ENCODE results near the gene HYDIN.
"Not testable (repeated sequence)": the region's sequence is repeated elsewhere in the genome, so short reads cannot be mapped to it uniquely, and the experiment has no call there.

Gene HYDIN

GRCh38 chr16:71188956-71189712 lies 41.4 kb downstream of the HYDIN start:
- H3K27me3 ChIP-seq (ENCODE audit: control insufficient read depth in 1 of 2, insufficient read depth in 2 of 2, low read length in 2 of 2): no peaks in the 10 kb centered on the region
- H3K9ac ChIP-seq (ENCODE audit: low read length in 2 of 2): no peak overlapping the region
- no peak overlapping the region for H3K27ac ChIP-seq (ENCODE audit: low read length)
- no peaks in the 10 kb centered on the region for H3K36me3 ChIP-seq (ENCODE audit: control insufficient read depth in 2 of 2, insufficient read depth in 2 of 2, low read length in 2 of 2)
- no peaks in the 10 kb centered on the region for H3K4me1 ChIP-seq (ENCODE audit: control insufficient read depth, insufficient read depth, low read length)
- H3K4me3 ChIP-seq (ENCODE audit: low read length in 2 of 2): no peak overlapping the region
- H3K9me3 ChIP-seq (ENCODE audit: control insufficient read depth in 2 of 2, low read length in 2 of 2): no peaks in the 10 kb centered on the region

- Histone ChIP-seq H3K4me3 (ENCODE audit: low read length in 2 of 2) (no peak overlapping the region), H3K9ac (ENCODE audit: low read length in 2 of 2) (no peak overlapping the region), H3K9me3 (ENCODE audit: control insufficient read depth in 2 of 2, low read length in 2 of 2) (no peaks in the 10 kb centered on the region), H3K36me3 (ENCODE audit: control insufficient read depth in 2 of 2, insufficient read depth in 2 of 2, low read length in 2 of 2) (no peaks in the 10 kb centered on the region), H3K27me3 (ENCODE audit: control insufficient read depth in 1 of 2, insufficient read depth in 2 of 2, low read length in 2 of 2) (no peaks in the 10 kb centered on the region), H3K4me1 (ENCODE audit: control insufficient read depth, insufficient read depth, low read length) (no peaks in the 10 kb centered on the region), H3K27ac (ENCODE audit: low read length) (no peak overlapping the region)
Observed at GRCh38 chr16:71185347-71185746, 45.2 kb downstream of the HYDIN start.

GRCh38 chr16:71179569-71179968 lies 51.0 kb downstream of the HYDIN start:
- no peaks in the 10 kb centered on the region for H3K4me1 ChIP-seq (ENCODE audit: control insufficient read depth, insufficient read depth, low read length)
- H3K9me3 ChIP-seq (ENCODE audit: control insufficient read depth in 2 of 2, low read length in 2 of 2): no peaks in the 10 kb centered on the region
- no peaks in the 10 kb centered on the region for H3K27me3 ChIP-seq (ENCODE audit: control insufficient read depth in 1 of 2, insufficient read depth in 2 of 2, low read length in 2 of 2)
- no peak overlapping the region for H3K9ac ChIP-seq (ENCODE audit: low read length in 2 of 2)
- H3K4me3 ChIP-seq (ENCODE audit: low read length in 2 of 2): no peak overlapping the region
- no peak overlapping the region for H3K27ac ChIP-seq (ENCODE audit: low read length)
- no peaks in the 10 kb centered on the region for H3K36me3 ChIP-seq (ENCODE audit: control insufficient read depth in 2 of 2, insufficient read depth in 2 of 2, low read length in 2 of 2)

- Histone ChIP-seq H3K36me3 (ENCODE audit: control insufficient read depth in 2 of 2, insufficient read depth in 2 of 2, low read length in 2 of 2) (no peaks in the 10 kb centered on the region), H3K27me3 (ENCODE audit: control insufficient read depth in 1 of 2, insufficient read depth in 2 of 2, low read length in 2 of 2) (no peaks in the 10 kb centered on the region), H3K4me3 (ENCODE audit: low read length in 2 of 2) (no peak overlapping the region), H3K9ac (ENCODE audit: low read length in 2 of 2) (no peak overlapping the region), H3K4me1 (ENCODE audit: control insufficient read depth, insufficient read depth, low read length) (no peaks in the 10 kb centered on the region), H3K27ac (ENCODE audit: low read length) (no peak overlapping the region), H3K9me3 (ENCODE audit: control insufficient read depth in 2 of 2, low read length in 2 of 2) (peaks cover 0 to 1% of the 10 kb centered on the region in 2 donors)
Observed at GRCh38 chr16:71172481-71173207, 57.9 kb downstream of the HYDIN start.

- not testable (repeated sequence) for H3K27me3 ChIP-seq (ENCODE audit: control insufficient read depth in 1 of 2, insufficient read depth in 2 of 2, low read length in 2 of 2); H3K36me3 ChIP-seq (ENCODE audit: control insufficient read depth in 2 of 2, insufficient read depth in 2 of 2, low read length in 2 of 2); H3K27ac ChIP-seq (ENCODE audit: low read length); H3K9me3 ChIP-seq (ENCODE audit: control insufficient read depth in 2 of 2, low read length in 2 of 2); H3K9ac ChIP-seq (ENCODE audit: low read length in 2 of 2); H3K4me1 ChIP-seq (ENCODE audit: control insufficient read depth, insufficient read depth, low read length); H3K4me3 ChIP-seq (ENCODE audit: low read length in 2 of 2)
Observed at GRCh38 chr16:71161007-71161406, 69.5 kb downstream of the HYDIN start.

GRCh38 chr16:71157278-71157677 lies 73.2 kb downstream of the HYDIN start:
- H3K27me3 ChIP-seq (ENCODE audit: control insufficient read depth in 1 of 2, insufficient read depth in 2 of 2, low read length in 2 of 2); H3K9me3 ChIP-seq (ENCODE audit: control insufficient read depth in 2 of 2, low read length in 2 of 2); H3K4me1 ChIP-seq (ENCODE audit: control insufficient read depth, insufficient read depth, low read length); H3K9ac ChIP-seq (ENCODE audit: low read length in 2 of 2); H3K4me3 ChIP-seq (ENCODE audit: low read length in 2 of 2); H3K36me3 ChIP-seq (ENCODE audit: control insufficient read depth in 2 of 2, insufficient read depth in 2 of 2, low read length in 2 of 2); H3K27ac ChIP-seq (ENCODE audit: low read length): not testable (repeated sequence)

- H3K9me3 ChIP-seq (ENCODE audit: control insufficient read depth in 2 of 2, low read length in 2 of 2); H3K36me3 ChIP-seq (ENCODE audit: control insufficient read depth in 2 of 2, insufficient read depth in 2 of 2, low read length in 2 of 2); H3K4me1 ChIP-seq (ENCODE audit: control insufficient read depth, insufficient read depth, low read length); H3K27ac ChIP-seq (ENCODE audit: low read length); H3K27me3 ChIP-seq (ENCODE audit: control insufficient read depth in 1 of 2, insufficient read depth in 2 of 2, low read length in 2 of 2); H3K9ac ChIP-seq (ENCODE audit: low read length in 2 of 2); H3K4me3 ChIP-seq (ENCODE audit: low read length in 2 of 2): not testable (repeated sequence)
Observed at GRCh38 chr16:71153329-71153728, 77.2 kb downstream of the HYDIN start.

GRCh38 chr16:71151654-71152053 lies 78.9 kb downstream of the HYDIN start:
- not testable (repeated sequence) for H3K27me3 ChIP-seq (ENCODE audit: control insufficient read depth in 1 of 2, insufficient read depth in 2 of 2, low read length in 2 of 2); H3K36me3 ChIP-seq (ENCODE audit: control insufficient read depth in 2 of 2, insufficient read depth in 2 of 2, low read length in 2 of 2); H3K4me3 ChIP-seq (ENCODE audit: low read length in 2 of 2); H3K9me3 ChIP-seq (ENCODE audit: control insufficient read depth in 2 of 2, low read length in 2 of 2); H3K4me1 ChIP-seq (ENCODE audit: control insufficient read depth, insufficient read depth, low read length); H3K27ac ChIP-seq (ENCODE audit: low read length); H3K9ac ChIP-seq (ENCODE audit: low read length in 2 of 2)

GRCh38 chr16:71143246-71143645 lies 87.3 kb downstream of the HYDIN start:
- not testable (repeated sequence) for H3K4me1 ChIP-seq (ENCODE audit: control insufficient read depth, insufficient read depth, low read length); H3K9me3 ChIP-seq (ENCODE audit: control insufficient read depth in 2 of 2, low read length in 2 of 2); H3K9ac ChIP-seq (ENCODE audit: low read length in 2 of 2); H3K4me3 ChIP-seq (ENCODE audit: low read length in 2 of 2); H3K27me3 ChIP-seq (ENCODE audit: control insufficient read depth in 1 of 2, insufficient read depth in 2 of 2, low read length in 2 of 2); H3K36me3 ChIP-seq (ENCODE audit: control insufficient read depth in 2 of 2, insufficient read depth in 2 of 2, low read length in 2 of 2); H3K27ac ChIP-seq (ENCODE audit: low read length)

- H3K36me3 ChIP-seq (ENCODE audit: control insufficient read depth in 2 of 2, insufficient read depth in 2 of 2, low read length in 2 of 2); H3K27me3 ChIP-seq (ENCODE audit: control insufficient read depth in 1 of 2, insufficient read depth in 2 of 2, low read length in 2 of 2); H3K4me3 ChIP-seq (ENCODE audit: low read length in 2 of 2); H3K9ac ChIP-seq (ENCODE audit: low read length in 2 of 2); H3K9me3 ChIP-seq (ENCODE audit: control insufficient read depth in 2 of 2, low read length in 2 of 2); H3K27ac ChIP-seq (ENCODE audit: low read length); H3K4me1 ChIP-seq (ENCODE audit: control insufficient read depth, insufficient read depth, low read length): not testable (repeated sequence)
Observed at GRCh38 chr16:71110565-71110964, 120.0 kb downstream of the HYDIN start.

GRCh38 chr16:71109656-71110208 lies 120.8 kb downstream of the HYDIN start:
- H3K9ac ChIP-seq (ENCODE audit: low read length in 2 of 2); H3K4me3 ChIP-seq (ENCODE audit: low read length in 2 of 2); H3K9me3 ChIP-seq (ENCODE audit: control insufficient read depth in 2 of 2, low read length in 2 of 2); H3K4me1 ChIP-seq (ENCODE audit: control insufficient read depth, insufficient read depth, low read length); H3K27ac ChIP-seq (ENCODE audit: low read length); H3K27me3 ChIP-seq (ENCODE audit: control insufficient read depth in 1 of 2, insufficient read depth in 2 of 2, low read length in 2 of 2); H3K36me3 ChIP-seq (ENCODE audit: control insufficient read depth in 2 of 2, insufficient read depth in 2 of 2, low read length in 2 of 2): not testable (repeated sequence)

Measured in stomach smooth muscle (tissue), 2 donors.